Astrocyte (in vitro differentiated cells and primary cell): ENCODE results near the gene KCNAB1. TPM values are rescaled to one million over a fixed set of nuclear protein-coding genes. Genes with fewer than 3 reads are reported as not detected.

ENCODE experiments used
- DNase-seq: peaks from one replicate; pipeline ENCODE4 v3.0.0-alpha.2; 2010; ENCODE audit warnings: low read depth
- FAIRE-seq: peaks from 2 replicates; lab custom pipeline; 2011; peaks lifted over from hg19 to GRCh38; lab: Jason Lieb, UNC
- H2AFZ ChIP-seq: 2 replicates; pipeline ENCODE4 v1.6.0; 2012; ENCODE audit warnings: low read depth, low read length, inconsistent platforms
- H3K27ac ChIP-seq: 2 replicates; pipeline ENCODE4 v1.5.1; 2011; ENCODE audit warnings: low read depth, low read length, inconsistent platforms
- H3K27me3 ChIP-seq: 2 replicates; pipeline ENCODE4 v1.6.0; 2011; ENCODE audit warnings: low read length, inconsistent platforms; ENCODE audit not compliant: insufficient read depth
- H3K36me3 ChIP-seq: 2 replicates; pipeline ENCODE4 v1.5.1; 2011; ENCODE audit warnings: low read length, inconsistent platforms; ENCODE audit not compliant: insufficient read depth
- H3K4me1 ChIP-seq: 2 replicates; pipeline ENCODE4 v1.5.1; 2011; ENCODE audit warnings: low read length, inconsistent platforms; ENCODE audit not compliant: insufficient read depth
- H3K4me2 ChIP-seq: 2 replicates; pipeline ENCODE4 v1.6.0; 2012; ENCODE audit warnings: low read length, inconsistent platforms
- H3K4me3 ChIP-seq: 2 replicates; pipeline ENCODE4 v1.5.1; 2011; ENCODE audit warnings: low read depth, mild to moderate bottlenecking, low read length, inconsistent platforms; ENCODE audit not compliant: insufficient read depth
- H3K79me2 ChIP-seq: 2 replicates; pipeline ENCODE4 v1.6.0; 2012; ENCODE audit warnings: mild to moderate bottlenecking, low read length, inconsistent platforms; ENCODE audit not compliant: insufficient read depth
- H3K9ac ChIP-seq: 2 replicates; pipeline ENCODE4 v1.6.0; 2012; ENCODE audit warnings: mild to moderate bottlenecking, low read length, inconsistent platforms
- H3K9me3 ChIP-seq: 2 replicates; pipeline ENCODE4 v1.5.1; 2012; ENCODE audit warnings: low read depth, mild to moderate bottlenecking, low read length, inconsistent platforms; ENCODE audit not compliant: insufficient read depth
- H4K20me1 ChIP-seq: 2 replicates; pipeline ENCODE4 v1.6.0; 2012; ENCODE audit warnings: low read length, inconsistent platforms; ENCODE audit not compliant: insufficient read depth
- H3K27ac Mint-ChIP-seq: one replicate; pipeline ENCODE4 v1.8.0; 2021; ENCODE audit warnings: mild to moderate bottlenecking, mixed read lengths; ENCODE audit not compliant: unreplicated experiment
- H3K27me3 Mint-ChIP-seq: one replicate; pipeline ENCODE4 v1.8.0; 2021; ENCODE audit warnings: low read depth, mixed read lengths; ENCODE audit not compliant: unreplicated experiment
- H3K36me3 Mint-ChIP-seq: one replicate; pipeline ENCODE4 v1.8.0; 2021; ENCODE audit warnings: low read depth, mixed read lengths; ENCODE audit not compliant: unreplicated experiment
- H3K4me1 Mint-ChIP-seq: one replicate; pipeline ENCODE4 v1.8.0; 2021; ENCODE audit warnings: low read depth, mixed read lengths; ENCODE audit not compliant: unreplicated experiment
- H3K4me3 Mint-ChIP-seq: one replicate; pipeline ENCODE4 v1.8.0; 2021; ENCODE audit warnings: mild to moderate bottlenecking, moderate library complexity, mixed read lengths; ENCODE audit not compliant: unreplicated experiment
- H3K9me3 Mint-ChIP-seq: one replicate; pipeline ENCODE4 v1.8.0; 2021; ENCODE audit warnings: mild to moderate bottlenecking, mixed read lengths; ENCODE audit not compliant: unreplicated experiment
- EZH2 ChIP-seq: IDR thresholded peaks from 2 replicates; pipeline ENCODE4 v1.6.1; 2012; ENCODE audit warnings: mild to moderate bottlenecking, low read length, inconsistent platforms; ENCODE audit not compliant: insufficient read depth
- total RNA-seq: library from RNA; stranded (reverse); gene quantifications from 2 replicates; pipeline ENCODE4 v1.2.1, GENCODE V29; 2021
- TF ChIP-seq, protein P1 (sequence below): IDR thresholded peaks from 2 replicates; pipeline ENCODE4 v1.5.1; 2011; ENCODE audit warnings: low read depth, mild to moderate bottlenecking, inconsistent platforms, low read length, moderate library complexity; ENCODE audit not compliant: insufficient read depth

Gene KCNAB1
- total RNA-seq, 1 donor from 2014 or later, result 0.30 TPM

DNA sequence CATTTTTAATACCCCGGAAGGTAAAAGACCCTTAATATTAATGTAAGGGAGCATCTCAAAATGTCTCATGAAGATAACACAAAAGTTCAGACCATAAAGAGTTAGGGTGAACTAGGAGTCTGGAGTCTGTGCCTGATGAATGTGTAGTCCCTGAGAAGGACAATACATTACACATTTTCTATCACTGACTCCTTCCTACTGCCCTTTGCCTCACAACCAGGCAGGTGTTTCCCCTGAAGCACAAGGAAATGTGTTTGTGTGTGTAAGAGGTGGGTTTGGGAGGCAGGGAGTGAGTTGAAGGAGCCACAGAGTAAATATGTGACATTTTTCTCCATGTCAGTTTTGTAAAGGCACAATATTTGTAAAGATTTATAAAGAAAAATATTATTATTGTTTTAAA, 375.4 kb downstream of the KCNAB1 start:
- H3K27ac ChIP-seq, result no peak overlapping the region
- Mint-ChIP-seq H3K9me3 (no peaks in the 10 kb centered on the region), H3K36me3 (peaks cover 2% of the 10 kb centered on the region), H3K27me3 (no peaks in the 10 kb centered on the region), H3K4me1 (peaks cover 5% of the 10 kb centered on the region), H3K27ac (no peak overlapping the region), H3K4me3 (no peak overlapping the region)
- H3K79me2 ChIP-seq, result no peaks in the 10 kb centered on the region
- H3K27me3 ChIP-seq, result no peaks in the 10 kb centered on the region
- FAIRE-seq (no peak), DNase-seq (no peak)
- peaks cover 11% of the 10 kb centered on the region for H3K4me1 ChIP-seq
- no peak for TF ChIP-seq EZH2
- TF ChIP-seq, protein P1, sequence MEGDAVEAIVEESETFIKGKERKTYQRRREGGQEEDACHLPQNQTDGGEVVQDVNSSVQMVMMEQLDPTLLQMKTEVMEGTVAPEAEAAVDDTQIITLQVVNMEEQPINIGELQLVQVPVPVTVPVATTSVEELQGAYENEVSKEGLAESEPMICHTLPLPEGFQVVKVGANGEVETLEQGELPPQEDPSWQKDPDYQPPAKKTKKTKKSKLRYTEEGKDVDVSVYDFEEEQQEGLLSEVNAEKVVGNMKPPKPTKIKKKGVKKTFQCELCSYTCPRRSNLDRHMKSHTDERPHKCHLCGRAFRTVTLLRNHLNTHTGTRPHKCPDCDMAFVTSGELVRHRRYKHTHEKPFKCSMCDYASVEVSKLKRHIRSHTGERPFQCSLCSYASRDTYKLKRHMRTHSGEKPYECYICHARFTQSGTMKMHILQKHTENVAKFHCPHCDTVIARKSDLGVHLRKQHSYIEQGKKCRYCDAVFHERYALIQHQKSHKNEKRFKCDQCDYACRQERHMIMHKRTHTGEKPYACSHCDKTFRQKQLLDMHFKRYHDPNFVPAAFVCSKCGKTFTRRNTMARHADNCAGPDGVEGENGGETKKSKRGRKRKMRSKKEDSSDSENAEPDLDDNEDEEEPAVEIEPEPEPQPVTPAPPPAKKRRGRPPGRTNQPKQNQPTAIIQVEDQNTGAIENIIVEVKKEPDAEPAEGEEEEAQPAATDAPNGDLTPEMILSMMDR, result no peak
- no peaks in the 10 kb centered on the region for H4K20me1 ChIP-seq
- H3K9ac ChIP-seq, result no peak overlapping the region
- no peak overlapping the region for H2AFZ ChIP-seq
- no peaks in the 10 kb centered on the region for H3K9me3 ChIP-seq
- H3K4me2 ChIP-seq, result no peak overlapping the region
- H3K36me3 ChIP-seq, result no peaks in the 10 kb centered on the region
- no peak overlapping the region for H3K4me3 ChIP-seq

DNA sequence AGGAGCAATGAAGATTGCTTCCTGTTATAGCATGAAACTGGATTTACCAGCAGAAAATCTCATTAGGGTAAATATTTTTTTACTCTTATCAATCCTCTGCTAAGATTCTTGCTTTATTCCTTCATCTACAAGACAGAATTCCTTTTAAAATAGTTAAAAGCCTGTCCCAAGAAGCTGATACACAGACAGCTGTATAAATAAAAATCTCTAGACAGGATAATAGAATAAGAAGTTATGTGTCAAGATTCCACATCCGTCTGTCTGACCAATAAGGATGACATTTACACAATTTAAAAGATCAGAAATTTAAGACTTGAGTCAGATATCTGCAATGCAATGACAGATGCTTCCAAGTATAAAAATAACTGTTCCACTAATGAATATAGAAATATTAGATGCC, 376.9 kb downstream of the KCNAB1 start:
- no peak overlapping the region for H3K4me3 ChIP-seq
- FAIRE-seq, result peak; percentile 64
- Mint-ChIP-seq H3K27me3 (no peaks in the 10 kb centered on the region), H3K27ac (peak overlapping the region; percentile 12), H3K9me3 (no peaks in the 10 kb centered on the region), H3K4me3 (no peak overlapping the region), H3K4me1 (peaks cover 5% of the 10 kb centered on the region), H3K36me3 (peaks cover 2% of the 10 kb centered on the region)
- no peak overlapping the region for H3K9ac ChIP-seq
- no peak overlapping the region for H3K4me2 ChIP-seq
- no peaks in the 10 kb centered on the region for H3K79me2 ChIP-seq
- peak overlapping the region; percentile 58 for H3K27ac ChIP-seq
- H3K36me3 ChIP-seq, result no peaks in the 10 kb centered on the region
- peak; percentile 86 for DNase-seq
- peak overlapping the region; percentile 7 for H2AFZ ChIP-seq
- H4K20me1 ChIP-seq, result no peaks in the 10 kb centered on the region
- no peaks in the 10 kb centered on the region for H3K9me3 ChIP-seq
- TF ChIP-seq, protein P1, result no peak
- no peak for TF ChIP-seq EZH2
- no peaks in the 10 kb centered on the region for H3K27me3 ChIP-seq
- peaks cover 11% of the 10 kb centered on the region for H3K4me1 ChIP-seq

DNA sequence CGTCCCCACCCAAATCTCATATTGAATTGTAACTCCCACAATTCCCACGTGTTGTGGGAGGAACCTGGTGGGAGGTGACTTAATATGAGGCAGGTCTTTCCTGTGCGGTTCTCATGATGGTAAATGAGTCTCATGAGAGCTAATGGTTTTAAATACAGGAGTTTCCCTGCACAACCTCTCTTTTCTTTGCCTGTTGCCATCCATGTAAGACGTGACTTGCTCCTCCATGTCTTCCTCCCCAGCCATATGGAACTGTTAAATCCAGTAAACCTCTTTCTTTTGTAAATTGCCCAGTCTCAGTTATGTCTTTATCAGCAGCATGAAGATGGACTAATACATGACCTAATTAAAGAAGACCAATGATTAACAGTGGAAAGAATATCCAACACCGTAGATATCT, 377.9 kb downstream of the KCNAB1 start:
- no peak overlapping the region for H3K27ac ChIP-seq
- no peak for TF ChIP-seq EZH2
- TF ChIP-seq, protein P1, result no peak
- no peak overlapping the region for H2AFZ ChIP-seq

More for the DNA sequence above, 377.9 kb downstream of the KCNAB1 start:
- H3K27ac Mint-ChIP-seq, result no peak overlapping the region
- Histone ChIP-seq H3K4me2 (no peak overlapping the region), H3K9me3 (no peaks in the 10 kb centered on the region), H3K9ac (no peak overlapping the region), H3K4me1 (peaks cover 11% of the 10 kb centered on the region), H3K36me3 (no peaks in the 10 kb centered on the region), H4K20me1 (no peaks in the 10 kb centered on the region), H3K79me2 (no peaks in the 10 kb centered on the region), H3K4me3 (no peak overlapping the region), H3K27me3 (no peaks in the 10 kb centered on the region)
- H3K36me3 Mint-ChIP-seq, result peaks cover 2% of the 10 kb centered on the region
- FAIRE-seq, result no peak
- DNase-seq, result no peak
- no peak overlapping the region for H3K4me3 Mint-ChIP-seq
- H3K27me3 Mint-ChIP-seq, result no peaks in the 10 kb centered on the region
- peaks cover 2% of the 10 kb centered on the region for H3K4me1 Mint-ChIP-seq
- no peaks in the 10 kb centered on the region for H3K9me3 Mint-ChIP-seq
